ENCODE measurements around the gene HAPSTR1.
"Not testable (repeated sequence)": the region's sequence is repeated elsewhere in the genome, so short reads cannot be mapped to it uniquely, and the experiment has no call there.

The HAPSTR1 gene

DNA sequence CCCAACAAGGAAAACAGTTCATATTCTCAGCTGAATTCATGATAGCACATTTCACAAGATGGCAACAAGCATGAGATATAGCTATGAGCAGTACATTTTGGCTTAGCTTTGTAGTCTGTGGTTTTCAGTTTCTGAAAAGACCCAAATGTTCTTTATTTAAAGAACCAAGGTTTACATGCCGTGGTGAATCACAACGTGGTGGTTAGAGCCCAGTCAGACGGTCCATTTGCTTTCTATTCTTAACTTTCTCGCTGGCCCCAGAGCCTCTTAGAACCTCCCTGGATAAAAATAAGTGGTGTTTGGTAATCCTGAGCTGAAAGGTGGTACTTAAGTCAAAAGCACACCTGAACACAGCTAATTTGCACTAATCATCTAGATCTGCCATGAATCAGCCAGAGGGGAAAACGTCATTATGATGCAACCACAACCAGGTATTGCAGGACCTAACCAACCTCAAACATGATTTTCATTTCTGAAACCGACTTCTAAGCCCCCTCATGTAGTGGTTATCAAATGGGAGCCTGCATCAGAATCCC lies 18.6 kb upstream of the HAPSTR1 start:
- FAIRE-seq = no peak

DNA sequence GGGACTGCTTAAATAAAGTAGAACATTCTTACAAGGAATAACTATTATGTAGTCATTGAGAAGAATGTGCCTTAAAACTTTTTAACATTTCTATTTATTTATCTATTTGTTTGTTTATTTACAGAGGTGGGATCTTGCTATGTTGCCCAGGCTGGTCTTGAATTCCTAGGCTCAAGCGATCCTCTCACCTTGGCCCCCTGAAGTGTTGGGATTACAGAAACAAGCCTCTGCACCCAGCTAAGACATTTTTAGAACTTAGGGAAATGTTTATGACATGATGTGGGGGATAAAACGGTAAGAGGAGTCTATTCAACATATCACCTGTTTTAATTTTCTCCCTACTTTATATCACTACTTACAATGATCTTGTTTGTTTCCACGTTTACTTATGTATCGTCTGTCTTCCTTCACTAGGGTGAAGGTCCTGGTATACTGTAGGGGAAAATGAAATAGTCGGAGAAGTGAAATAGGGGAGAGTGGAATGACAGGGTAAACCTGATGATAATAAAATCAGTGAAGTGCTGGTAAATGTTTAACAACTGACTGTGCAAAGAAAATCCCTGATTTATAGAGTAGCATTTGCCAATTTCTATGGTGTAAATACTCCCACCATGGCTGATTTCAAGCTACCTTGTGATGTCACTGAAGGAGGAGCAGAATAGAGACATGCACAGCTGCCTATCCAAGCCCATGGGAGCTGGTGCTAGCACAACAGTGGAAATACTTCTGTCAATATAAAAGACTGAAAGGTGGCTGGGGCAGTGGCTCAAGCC lies 16.0 kb upstream of the HAPSTR1 start:
- no peak for FAIRE-seq

DNA sequence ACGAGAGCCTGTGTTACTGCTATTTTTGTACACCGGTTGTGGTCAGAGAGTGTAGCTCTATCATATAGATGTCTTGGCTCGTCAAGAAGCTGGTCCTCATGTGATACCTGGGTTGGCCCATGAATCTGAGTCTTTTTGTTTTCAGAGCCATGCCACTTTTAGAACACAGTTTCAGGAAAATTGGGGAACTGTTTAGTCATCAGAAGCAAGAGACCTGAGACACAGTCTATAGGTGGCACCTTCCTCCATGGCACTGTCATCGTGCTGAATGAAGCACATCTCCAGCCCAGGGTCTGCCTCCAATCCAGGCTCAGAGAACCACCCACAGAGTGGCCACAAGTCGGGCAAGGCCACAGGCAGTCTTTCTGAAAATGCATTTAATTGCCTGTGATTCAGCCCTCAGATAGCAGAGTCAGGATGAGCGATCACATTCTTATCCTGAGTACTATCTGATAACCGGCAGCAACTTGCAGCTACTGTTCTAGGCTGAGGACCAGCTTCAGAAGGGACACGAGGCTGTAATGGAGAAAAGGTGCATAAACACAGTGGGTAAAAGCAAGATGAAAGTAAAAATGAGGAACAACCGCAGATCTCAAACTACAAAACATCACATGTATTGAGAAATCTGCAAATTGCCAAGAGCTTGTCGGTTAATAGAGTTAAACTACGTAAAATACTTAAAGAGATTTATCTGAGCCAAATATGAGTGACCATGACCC lies 14.2 kb upstream of the HAPSTR1 start:
- no peak for FAIRE-seq

DNA sequence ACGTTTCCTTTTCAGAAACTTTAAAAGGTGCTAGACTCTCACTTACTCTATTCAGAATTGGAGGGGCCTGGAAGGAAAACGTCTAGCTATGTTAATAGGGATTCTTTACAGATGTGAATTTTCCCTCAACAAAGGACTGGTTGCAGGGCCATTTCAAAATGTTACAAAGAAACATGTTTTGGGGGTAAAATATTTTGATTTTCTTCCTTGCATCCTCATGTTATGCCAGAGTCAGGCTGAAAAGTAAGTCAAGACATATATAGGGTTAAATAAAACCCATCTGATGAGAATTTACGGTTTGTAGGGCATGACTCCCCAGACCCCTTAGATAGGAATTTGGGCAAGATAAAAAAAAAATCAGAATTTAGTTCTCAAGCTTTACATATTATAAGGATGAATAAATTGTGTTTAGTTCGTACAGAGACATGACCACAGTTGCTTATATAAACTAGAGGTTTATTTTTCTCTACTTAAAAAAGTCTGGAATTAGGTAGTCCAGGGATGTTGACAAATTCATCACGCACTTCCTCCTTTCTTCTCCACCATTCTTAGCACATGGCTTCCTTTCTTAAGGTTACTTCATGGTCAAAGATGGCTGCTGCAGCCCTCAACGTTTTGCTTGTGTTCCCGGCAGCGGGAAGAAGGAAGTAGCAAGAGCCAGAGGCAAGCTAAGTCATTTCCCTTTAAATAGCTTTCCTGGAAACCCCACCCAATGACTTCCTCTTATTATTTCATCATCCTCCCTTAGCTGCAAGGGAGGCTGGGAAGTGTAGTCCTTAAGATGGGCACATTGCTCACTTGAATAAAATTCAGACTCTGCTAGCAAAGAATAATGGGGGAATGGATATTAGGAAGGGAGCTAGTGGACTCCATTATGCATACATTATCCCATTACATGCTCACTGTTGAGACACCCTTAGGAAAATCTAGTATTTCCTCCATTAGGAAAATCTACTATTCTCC lies 12.7 kb upstream of the HAPSTR1 start:
- not testable (repeated sequence) for FAIRE-seq

DNA sequence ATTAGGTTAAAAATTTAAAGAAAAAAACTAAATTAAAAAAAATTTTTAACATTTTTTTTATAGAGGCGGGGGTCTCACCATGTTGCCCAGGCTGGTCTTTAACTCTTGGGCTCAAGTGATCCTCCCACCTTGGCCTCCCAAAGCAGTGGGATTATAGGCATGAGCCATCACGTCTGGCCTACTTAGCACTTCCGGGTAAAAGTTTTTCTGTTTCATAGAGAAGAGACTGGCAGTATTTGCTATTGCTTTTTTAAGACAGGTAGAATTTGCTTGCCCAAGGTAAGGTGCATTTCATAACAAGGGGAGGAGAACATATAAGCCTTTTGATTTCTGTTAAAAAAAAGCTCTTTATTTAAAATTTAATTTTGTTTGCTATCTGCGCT lies 12.0 kb upstream of the HAPSTR1 start:
- FAIRE-seq = no peak

DNA sequence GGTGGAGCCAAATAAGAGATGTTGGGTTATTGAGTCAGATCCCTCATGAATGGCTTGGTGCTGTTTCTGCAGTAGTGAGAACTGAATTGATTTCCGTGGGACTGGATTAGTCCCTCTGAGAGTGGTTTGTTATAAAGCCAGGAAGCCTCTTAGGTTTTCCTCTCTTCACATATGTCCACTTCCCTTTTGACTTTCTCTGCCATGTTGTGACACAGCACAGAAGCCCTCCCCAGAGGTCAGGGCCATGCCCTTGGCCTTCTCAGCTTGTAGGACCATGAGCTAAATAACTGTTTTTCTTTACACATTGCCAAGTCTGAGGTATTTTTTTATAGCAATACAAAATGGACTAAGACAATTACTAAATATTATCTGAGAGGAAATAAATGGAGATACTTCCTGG lies 10.3 kb upstream of the HAPSTR1 start:
- FAIRE-seq = no peak

DNA sequence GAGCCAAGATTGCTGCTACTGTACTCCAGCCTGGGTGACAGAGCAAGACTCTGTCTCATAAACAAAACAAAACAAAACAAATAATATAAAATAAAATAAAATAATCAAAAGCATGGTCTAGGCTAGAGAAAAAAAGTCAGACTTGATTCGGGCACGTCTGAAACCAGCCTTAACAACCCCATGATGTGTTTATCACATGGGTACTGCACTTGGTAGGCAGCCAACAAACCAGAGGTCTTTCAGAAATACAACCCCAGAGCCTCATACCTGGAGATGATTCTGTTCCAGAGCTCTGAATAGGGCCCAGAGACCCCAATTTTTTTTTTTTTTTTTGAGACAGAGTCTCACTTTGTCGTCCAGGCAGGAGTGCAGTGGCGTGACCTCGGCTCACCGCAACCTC lies 9.6 kb upstream of the HAPSTR1 start:
- no peak for FAIRE-seq

DNA sequence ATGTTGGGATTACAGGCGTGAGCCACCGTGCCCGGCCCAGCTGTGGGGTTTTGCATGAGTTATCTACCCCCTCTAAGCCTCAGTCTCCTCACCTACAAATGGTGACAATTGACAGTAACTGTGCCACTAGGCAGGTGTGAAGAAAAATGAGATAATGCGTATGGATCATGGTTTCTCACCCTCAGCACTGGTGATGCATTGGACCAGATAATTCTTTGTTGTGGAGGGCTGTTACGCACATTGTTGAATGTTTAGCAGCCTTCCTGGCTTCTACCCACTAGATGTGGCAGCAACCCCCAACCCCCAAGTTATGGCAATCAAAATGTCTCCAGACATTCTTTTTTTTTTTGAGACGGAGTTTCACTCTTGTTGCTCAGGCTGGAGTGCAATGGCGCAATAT lies 9.0 kb upstream of the HAPSTR1 start:
- no peak for FAIRE-seq

DNA sequence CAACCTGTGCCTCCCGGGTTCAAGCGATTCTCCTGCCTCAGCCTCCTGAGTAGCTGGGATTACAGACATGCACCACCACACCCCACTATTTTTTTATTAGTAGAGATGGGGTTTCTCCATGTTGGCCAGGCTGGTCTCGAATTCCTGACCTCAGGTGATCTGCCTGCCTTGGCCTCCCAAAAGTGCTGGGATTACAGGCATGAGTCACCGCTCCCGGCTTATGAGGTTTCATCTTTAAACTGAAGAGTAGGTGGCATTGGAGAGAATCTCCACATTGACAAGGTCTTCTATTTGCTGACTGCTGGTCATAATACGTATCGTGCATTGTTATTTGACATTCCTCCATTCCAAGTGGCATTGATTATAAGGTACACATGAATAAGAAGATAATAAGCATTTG lies 3.7 kb upstream of the HAPSTR1 start:
- not testable (repeated sequence) for FAIRE-seq

DNA sequence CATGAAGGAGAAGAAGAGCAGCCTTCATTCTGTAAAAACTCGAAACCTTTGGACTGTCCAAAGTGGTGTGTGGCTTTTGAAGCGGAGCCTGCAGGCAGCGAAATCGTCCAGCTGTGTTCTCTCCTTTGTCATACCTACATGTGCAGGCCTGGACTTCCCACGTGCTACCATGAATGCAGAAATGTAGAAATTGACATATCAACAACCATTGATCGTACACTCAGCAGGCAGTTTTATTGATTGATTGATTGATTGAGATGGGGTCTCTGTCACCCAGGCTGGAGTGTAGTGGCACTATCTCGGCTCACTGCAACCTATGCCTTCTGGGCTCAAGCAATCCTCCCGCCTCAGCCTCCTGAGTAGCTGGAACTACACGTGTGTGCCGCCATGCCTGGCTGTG lies 2.6 kb upstream of the HAPSTR1 start:
- no peak for FAIRE-seq

DNA sequence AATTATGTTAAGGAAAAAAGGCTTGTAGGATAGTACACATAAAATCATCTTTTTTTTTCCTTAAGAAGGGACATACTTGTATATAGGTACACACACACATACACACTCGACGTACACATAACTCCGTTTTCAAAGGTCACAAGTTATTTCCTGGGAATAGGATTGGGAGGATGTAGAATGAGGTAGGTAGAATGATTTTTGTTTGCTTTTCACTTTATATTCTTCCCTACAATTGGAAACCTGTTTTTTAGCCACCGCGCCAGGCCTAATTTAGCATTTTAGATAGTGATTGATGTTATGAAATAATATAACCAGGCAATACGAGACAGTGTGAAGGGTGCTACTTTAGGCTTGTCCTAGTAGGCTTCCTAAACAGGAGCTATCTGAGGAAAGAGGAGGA lies 1.8 kb upstream of the HAPSTR1 start:
- FAIRE-seq = no peak

DNA sequence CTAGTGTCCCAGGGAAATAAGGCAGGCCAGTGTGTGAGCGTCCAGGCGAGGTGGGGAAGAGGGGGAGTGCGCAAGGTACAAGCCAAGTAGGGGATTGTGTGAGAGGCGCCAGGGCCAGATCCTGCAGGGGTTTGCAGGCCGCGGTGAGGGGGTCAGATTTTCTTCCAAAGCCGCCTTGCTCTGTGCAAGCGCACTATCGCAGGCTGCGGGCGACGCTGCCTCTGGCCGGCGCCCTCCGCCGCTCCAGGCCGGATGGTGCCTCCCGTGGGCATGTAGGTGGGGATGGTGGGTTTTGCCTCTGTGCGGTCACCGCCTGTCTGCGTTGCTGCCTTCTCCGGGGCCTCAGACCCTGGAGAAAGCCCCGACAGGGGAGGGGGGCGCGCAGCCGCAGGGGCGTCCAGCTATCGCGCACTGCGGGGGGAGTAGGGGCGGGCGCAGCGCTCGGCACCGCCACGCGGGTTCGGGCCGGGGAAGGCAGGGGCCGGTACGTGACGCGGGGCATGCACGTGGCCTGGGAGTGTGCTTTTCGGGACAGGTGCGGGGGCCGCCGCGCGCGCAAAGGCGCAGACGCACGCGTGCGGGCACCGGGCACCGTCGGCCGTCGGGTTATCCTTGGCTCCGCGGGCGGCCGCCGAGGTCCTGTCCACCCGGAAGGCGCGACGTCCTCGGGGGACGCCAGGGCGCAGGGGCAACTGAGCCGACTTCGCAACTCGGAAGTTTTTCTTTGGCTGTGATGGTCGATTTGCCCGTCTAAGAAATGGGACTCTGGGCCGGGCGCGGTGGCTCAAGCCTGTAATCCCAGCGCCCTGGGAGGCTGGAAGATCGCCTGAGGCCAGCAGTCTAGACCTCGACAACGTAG lies 1.1 kb upstream of the HAPSTR1 start:
- no peak for FAIRE-seq

DNA sequence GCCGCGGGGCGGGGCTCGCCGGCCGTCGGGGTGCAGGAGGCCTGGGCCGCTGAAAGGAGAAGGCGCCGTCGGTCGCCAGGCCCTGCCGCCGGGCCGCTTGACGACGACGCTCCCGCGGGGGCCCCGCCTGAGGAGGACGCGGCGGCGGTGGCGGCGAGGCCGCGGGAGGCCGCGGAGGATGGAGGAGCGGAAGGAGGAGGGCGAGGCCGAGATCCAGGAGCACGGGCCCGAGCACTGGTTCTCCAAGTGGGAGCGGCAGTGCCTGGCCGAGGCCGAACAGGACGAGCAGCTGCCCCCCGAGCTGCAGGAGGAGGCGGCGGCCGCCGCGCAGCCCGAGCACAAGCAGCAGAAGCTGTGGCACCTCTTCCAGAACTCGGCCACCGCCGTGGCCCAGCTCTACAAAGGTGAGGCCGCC lies 430 bp downstream of the HAPSTR1 start:
- FAIRE-seq = no peak

DNA sequence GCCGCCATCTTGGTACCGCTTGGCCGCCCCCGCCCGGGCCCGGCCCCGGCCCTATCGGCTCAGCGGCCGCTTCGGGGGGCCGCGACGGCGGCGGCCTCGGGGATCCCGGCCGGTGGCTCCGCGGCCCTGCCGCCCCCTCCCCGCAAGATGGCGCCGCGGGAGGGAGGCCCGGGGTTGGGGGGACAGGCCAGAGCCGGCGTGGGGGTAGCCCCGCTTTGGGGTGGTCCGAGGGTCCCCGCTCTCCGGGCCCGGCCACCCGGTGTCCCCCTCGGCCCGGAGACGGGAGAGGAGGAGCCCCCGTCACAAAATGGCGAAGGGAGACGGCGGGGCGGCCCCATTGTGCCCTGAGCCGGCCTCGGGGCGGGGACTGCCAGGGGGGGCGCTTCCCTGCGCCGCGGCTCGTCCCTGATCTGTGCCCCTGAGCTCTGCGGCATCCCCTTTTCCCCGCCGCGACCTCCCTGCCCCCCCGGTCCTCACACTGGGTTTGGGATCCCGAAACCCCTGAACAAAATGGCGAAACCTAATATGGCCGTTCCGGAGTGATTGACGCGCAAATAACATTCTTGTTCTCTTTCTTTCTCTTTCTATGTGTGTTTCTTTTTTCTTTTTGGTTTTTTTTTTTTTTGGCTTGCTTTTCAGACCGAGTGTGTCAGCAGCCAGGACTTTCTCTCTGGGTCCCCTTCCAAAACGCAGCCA lies 986 bp downstream of the HAPSTR1 start:
- no peak for FAIRE-seq

DNA sequence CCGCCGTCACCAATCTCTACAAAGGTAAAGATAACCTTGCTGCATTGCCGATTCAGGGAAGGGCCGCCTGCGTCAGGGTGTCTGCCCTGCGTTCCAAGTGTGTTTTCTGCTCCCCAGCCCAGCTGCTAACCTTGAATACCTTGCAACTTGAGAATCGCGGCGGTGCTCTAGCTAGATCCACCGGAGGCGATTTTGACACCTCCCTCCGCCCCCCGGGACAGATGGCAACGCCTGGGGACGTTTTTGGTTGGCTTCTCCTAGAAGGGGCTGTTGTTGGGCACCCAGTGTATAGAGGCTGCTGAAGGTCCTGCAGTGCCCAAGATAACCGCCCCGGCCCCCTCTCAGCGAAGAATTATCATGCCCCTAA lies 1.5 kb downstream of the HAPSTR1 start:
- no peak for FAIRE-seq

DNA sequence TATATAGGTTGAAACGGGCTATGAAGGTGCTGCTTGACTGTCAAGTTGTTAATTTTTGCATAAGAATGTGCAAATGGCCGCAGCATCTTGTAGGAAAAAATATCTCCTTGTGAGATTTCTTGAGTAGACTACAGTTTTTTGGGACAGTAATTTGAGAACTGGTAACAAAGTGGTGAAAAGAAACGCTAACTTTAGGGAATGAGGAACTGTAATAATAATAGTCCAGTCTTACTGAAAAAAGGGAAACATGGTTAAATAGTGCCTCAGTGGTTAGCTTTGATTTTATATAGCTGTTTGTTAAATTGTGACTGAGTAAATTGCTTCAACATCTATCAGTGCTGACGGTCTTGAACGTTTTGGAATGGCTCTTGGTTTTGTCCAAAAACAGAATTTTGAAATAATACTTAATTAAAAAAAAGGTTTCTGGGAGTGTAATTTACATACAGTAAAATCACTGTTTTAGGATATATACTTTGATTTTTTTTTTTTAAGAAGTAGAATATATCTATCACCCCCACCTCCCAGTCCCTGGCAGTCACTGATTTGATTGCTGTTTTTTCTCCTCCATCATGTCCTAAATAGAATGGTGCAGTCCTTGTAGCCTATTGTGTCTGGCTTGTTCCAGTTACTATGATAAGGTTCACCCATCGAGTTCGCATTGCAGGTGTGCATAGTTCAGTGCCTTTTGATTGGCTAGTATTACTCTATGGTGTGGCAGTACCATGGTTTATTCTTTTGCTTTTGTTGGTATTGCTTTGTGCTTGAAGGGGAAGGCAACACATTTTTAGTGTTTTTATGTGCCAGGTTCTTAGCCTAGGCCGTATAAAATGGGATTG lies 2.8 kb downstream of the HAPSTR1 start:
- FAIRE-seq = no peak

DNA sequence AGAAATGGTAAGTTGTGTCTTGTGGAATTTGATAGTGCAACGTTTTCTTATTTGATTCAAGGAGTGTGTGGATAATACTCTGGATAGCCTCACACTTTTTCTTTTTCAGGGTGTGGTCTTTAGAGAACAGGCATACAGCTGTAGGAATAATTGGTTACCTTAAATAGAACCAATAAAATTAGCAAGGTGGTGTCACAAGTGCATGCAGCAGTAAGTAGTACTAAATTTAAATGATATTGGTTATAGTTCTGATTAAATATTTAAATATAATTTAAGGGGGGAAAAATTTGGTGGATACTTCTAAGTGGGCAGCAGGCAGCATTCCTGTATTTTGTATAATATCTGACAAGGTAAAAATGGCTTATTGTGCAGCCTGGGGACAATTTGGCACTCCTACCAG lies 3.7 kb downstream of the HAPSTR1 start:
- FAIRE-seq = no peak

DNA sequence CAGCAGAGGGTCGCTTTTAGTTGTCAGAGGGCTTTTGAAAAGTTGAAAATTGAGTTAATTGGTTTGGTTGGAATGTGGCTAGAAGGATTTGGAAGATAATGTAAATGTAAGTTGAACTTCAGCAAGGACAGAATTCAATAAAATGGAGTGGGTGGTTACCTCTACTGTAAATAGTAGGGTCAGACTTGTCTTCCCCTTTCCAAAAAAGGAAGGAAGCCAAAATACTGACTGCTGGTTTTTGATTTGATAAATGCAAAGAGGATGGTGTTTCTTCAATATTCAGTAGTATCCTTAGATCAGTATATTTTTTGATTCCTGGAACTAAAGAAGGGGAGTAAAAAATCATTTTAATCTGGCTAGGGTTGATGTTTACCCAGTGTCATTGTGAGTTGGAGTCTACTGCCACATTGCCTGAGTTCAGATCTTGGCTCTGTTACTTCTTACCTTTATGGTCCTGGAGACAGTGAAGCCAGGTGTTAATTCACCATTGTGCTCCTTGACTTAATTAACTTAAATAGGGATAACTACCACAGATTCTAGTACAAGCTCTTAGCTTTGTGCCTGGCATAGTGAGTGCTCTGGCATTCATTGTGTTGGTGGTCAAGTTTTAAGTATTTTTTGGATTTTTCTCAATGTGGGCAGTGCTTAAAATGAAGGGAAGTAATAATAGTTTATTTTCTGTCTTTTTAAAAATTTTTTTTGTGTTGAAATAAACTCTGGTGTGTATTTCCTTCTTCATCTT lies 4.4 kb downstream of the HAPSTR1 start:
- FAIRE-seq = no peak

DNA sequence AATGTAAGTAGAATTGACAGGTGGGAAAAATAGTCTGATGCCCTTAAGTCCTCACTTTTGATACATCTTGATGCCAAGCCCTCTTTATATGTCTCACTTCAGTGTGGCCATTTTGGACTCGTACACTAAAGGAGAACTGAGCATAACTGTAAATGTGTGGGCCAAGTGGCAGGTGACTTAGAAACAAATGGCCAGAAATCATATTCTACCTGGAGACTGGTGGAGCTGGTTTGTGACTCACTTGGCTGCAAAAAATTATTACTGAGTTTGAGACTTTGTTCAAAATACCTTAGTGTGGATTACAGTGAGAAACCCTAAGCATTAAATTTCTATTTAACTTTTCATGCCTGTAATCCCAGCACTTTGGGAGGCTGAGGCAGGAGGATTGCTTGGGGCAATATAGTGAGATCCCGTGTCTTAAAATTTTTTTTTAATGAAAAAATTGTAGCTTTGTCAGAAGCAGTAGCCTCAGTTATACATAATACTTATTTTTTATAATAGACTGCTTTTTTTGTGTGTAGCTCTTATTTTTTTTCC lies 5.0 kb downstream of the HAPSTR1 start:
- FAIRE-seq = no peak

All from islet of Langerhans (tissue), 1 donor.